K562 (cell line): ENCODE results near the gene THOC5. TPM values are rescaled to one million over a fixed set of nuclear protein-coding genes. Genes with fewer than 3 reads are reported as not detected.

Experiments used
- ATAC-seq: fragments of 200-7000 bp; cut with Tn5 transposase; 3 replicates; pipeline ENCODE4 v1.9.1; 2020; ENCODE audit warnings: moderate library complexity
- BruUV-seq: library from RNA; stranded (reverse); fragments of 400-500 nt; replicated peaks from 2 replicates; lab custom pipeline; 2021; lab: Mats Ljungman, UMichigan
- CTCF ChIA-PET: fragments of 300-600 bp; formaldehyde crosslinking; extraction: SDS; loops from one replicate; lab custom pipeline; 2021; ENCODE audit warnings: low intra/inter-chr PET ratio; lab: Yijun Ruan, JAX
- POLR2A ChIA-PET: fragments of 300-600, 350-650 bp; sonication (Branson Sonifier 250); formaldehyde crosslinking; extraction: SDS; loops from one replicate; lab custom pipeline; 2021; ENCODE audit warnings: antibody characterized with exemption, inconsistent platforms; lab: Yijun Ruan, JAX
- DNase-seq, 4 experiments: peaks; one replicate each; pipeline versions ENCODE4 v3.0.0 to v3.0.0-alpha.2; 2011 to 2018; ENCODE audit warnings: low spot score in 3 of 4, mixed read lengths in 3 of 4; ENCODE audit errors: extremely low read depth in 1 of 4
- FAIRE-seq: peaks from 2 replicates; lab custom pipeline; 2011; peaks lifted over from hg19 to GRCh38; lab: Jason Lieb, UNC
- H2AFZ ChIP-seq: 2 replicates; pipeline ENCODE4 v1.6.0; 2011; ENCODE audit warnings: low read depth, low read length, control low read depth, inconsistent platforms
- H3K27ac ChIP-seq: fragments of 200-600 bp; 3 replicates; pipeline ENCODE4 v1.8.0; 2011; ENCODE audit warnings: low read depth, mild to moderate bottlenecking, control low read depth, inconsistent platforms, low read length, moderate library complexity, mixed read lengths; ENCODE audit errors: extremely low read depth
- H3K27me3 ChIP-seq, 2 experiments: fragments of 300-600 bp in 1 of 2; 2 replicates in 1 of 2; 3 replicates in 1 of 2; pipeline versions ENCODE4 v1.6.0 to v1.8.0; 2011; ENCODE audit warnings: inconsistent platforms in 2 of 2, low read length in 2 of 2, mild to moderate bottlenecking in 1 of 2, mixed read lengths in 1 of 2, moderate library complexity in 1 of 2; ENCODE audit not compliant: control insufficient read depth in 2 of 2, insufficient read depth in 2 of 2
- H3K36me3 ChIP-seq: fragments of 300-600 bp; 3 replicates; pipeline ENCODE4 v1.8.0; 2011; ENCODE audit warnings: mild to moderate bottlenecking, low read length, inconsistent platforms; ENCODE audit not compliant: control insufficient read depth, insufficient read depth
- H3K4me1 ChIP-seq, 2 experiments: fragments of 200-600 bp in 1 of 2; replicated peaks in 1 of 2; 2 replicates in 1 of 2; 3 replicates in 1 of 2; pipeline versions ENCODE4 v1.5.1 to v1.8.0; 2011; ENCODE audit warnings: inconsistent platforms in 2 of 2, low read length in 2 of 2, mild to moderate bottlenecking in 1 of 2, mixed read lengths in 1 of 2, moderate library complexity in 1 of 2; ENCODE audit not compliant: control insufficient read depth in 2 of 2, insufficient read depth in 2 of 2
- H3K4me2 ChIP-seq: 2 replicates; pipeline ENCODE4 v1.6.1; 2011; ENCODE audit warnings: low read length, control low read depth, inconsistent platforms, mixed read lengths; ENCODE audit not compliant: insufficient read depth
- H3K4me3 ChIP-seq: fragments of 200-600 bp; sonication (generic), shearing (Covaris generic); 2 replicates; pipeline ENCODE4 v1.5.1; 2016; ENCODE audit warnings: control low read depth, inconsistent platforms
- H3K79me2 ChIP-seq: fragments of 200-600 bp; 3 replicates; pipeline ENCODE4 v1.8.0; 2011; ENCODE audit warnings: low read length, inconsistent platforms; ENCODE audit not compliant: control insufficient read depth, insufficient read depth
- H3K9ac ChIP-seq, 2 experiments: 2 replicates each; pipeline versions ENCODE4 v1.6.0 to v1.6.1; 2011; ENCODE audit warnings: low read depth in 2 of 2, low read length in 2 of 2, control low read depth in 1 of 2, inconsistent platforms in 1 of 2, mild to moderate bottlenecking in 1 of 2, mixed read lengths in 1 of 2; ENCODE audit not compliant: insufficient read depth in 1 of 2
- H3K9me1 ChIP-seq: one replicate; pipeline ENCODE4 v1.6.0; 2011; ENCODE audit warnings: inconsistent platforms, mild to moderate bottlenecking, low read length, moderate library complexity; ENCODE audit not compliant: control insufficient read depth, insufficient read depth
- H3K9me3 ChIP-seq: replicated peaks from 2 replicates; pipeline ENCODE4 v1.5.1; 2011; ENCODE audit warnings: low read depth, low read length, inconsistent platforms; ENCODE audit not compliant: control insufficient read depth, insufficient read depth
- H4K20me1 ChIP-seq: replicated peaks from 2 replicates; pipeline ENCODE4 v1.6.1; 2011; ENCODE audit warnings: low read length, inconsistent platforms, mixed read lengths; ENCODE audit not compliant: control insufficient read depth, insufficient read depth
- ASH1L ChIP-seq: fragments of 450-650 bp; IDR thresholded peaks from 2 replicates; pipeline ENCODE4 v1.6.1; 2018; ENCODE audit warnings: borderline replicate concordance, mild to moderate bottlenecking, low read depth; ENCODE audit not compliant: partially characterized antibody
- CCAR2 ChIP-seq: fragments of 200-400 bp; formaldehyde crosslinking; IDR thresholded peaks from 2 replicates; pipeline ENCODE4 v1.6.1; 2017; ENCODE audit warnings: mild to moderate bottlenecking, low read depth, low read length
- CXXC5 ChIP-seq: fragments of 250-450 bp; sonication (Bioruptor Pico); IDR thresholded peaks from 2 replicates; pipeline ENCODE4 v1.8.0; 2022; ENCODE audit warnings: inconsistent platforms, mild to moderate bottlenecking, moderate library complexity
- EHMT2 ChIP-seq: fragments of 450-650 bp; IDR thresholded peaks from 2 replicates; pipeline ENCODE4 v1.6.1; 2018; ENCODE audit warnings: antibody characterized with exemption
- ETS1 ChIP-seq: conservative IDR thresholded peaks from 2 replicates; pipeline ENCODE4 v1.6.1; 2011; ENCODE audit warnings: low read depth, mild to moderate bottlenecking, low read length; ENCODE audit not compliant: control insufficient read depth
- ETV6 ChIP-seq, 3 experiments: fragments of 150-350 bp in 1 of 3; sonication (generic) in 1 of 3; formaldehyde crosslinking in 1 of 3; IDR thresholded peaks; 2 replicates each; pipeline versions ENCODE4 v1.6.1 to v1.8.0; 2014 to 2022; ENCODE audit warnings: borderline replicate concordance in 2 of 3, low read depth in 2 of 3, antibody characterized with exemption in 1 of 3, low read length in 1 of 3, mild to moderate bottlenecking in 1 of 3, missing genetic modification reagents in 1 of 3
- RBBP5 ChIP-seq: fragments of 200-600 bp; sonication (generic); IDR thresholded peaks from 2 replicates; pipeline ENCODE4 v1.6.1; 2012; ENCODE audit warnings: borderline replicate concordance, mild to moderate bottlenecking, low read length, control low read depth, inconsistent platforms; ENCODE audit not compliant: insufficient read depth, poor library complexity, severe bottlenecking
- RNF2 ChIP-seq: sonication (generic); IDR thresholded peaks from 2 replicates; pipeline ENCODE4 v1.6.1; 2016
- SIRT6 ChIP-seq: IDR thresholded peaks from one replicate; pipeline ENCODE4 v1.6.1; 2012; ENCODE audit warnings: low read depth, mild to moderate bottlenecking, control low read depth, inconsistent platforms, low read length, moderate library complexity
- SIX5 ChIP-seq, 2 experiments: IDR thresholded peaks; 2 replicates each; pipeline ENCODE4 v1.6.1; 2011; ENCODE audit warnings: low read length in 2 of 2, borderline replicate concordance in 1 of 2, low read depth in 1 of 2, mild to moderate bottlenecking in 1 of 2, moderate library complexity in 1 of 2; ENCODE audit not compliant: insufficient read depth in 1 of 2
- TFAP4 ChIP-seq: sonication (generic); formaldehyde crosslinking; IDR thresholded peaks from 2 replicates; pipeline ENCODE4 v1.8.0; 2022; ENCODE audit warnings: missing genetic modification reagents, mild to moderate bottlenecking, moderate library complexity, borderline replicate concordance
- ZNF224 ChIP-seq: sonication (generic); formaldehyde crosslinking; IDR thresholded peaks from 2 replicates; pipeline ENCODE4 v1.8.0; 2022; ENCODE audit warnings: mild to moderate bottlenecking, missing genetic modification reagents
- ZNF239 ChIP-seq: fragments of 250-450 bp; sonication (Bioruptor Pico); IDR thresholded peaks from 2 replicates; pipeline ENCODE4 v1.4.0; 2020; ENCODE audit warnings: mild to moderate bottlenecking
- ZNF280A ChIP-seq: fragments of 450-650 bp; IDR thresholded peaks from 2 replicates; pipeline ENCODE4 v1.6.1; 2018; ENCODE audit warnings: mild to moderate bottlenecking, low read depth; ENCODE audit not compliant: partially characterized antibody
- WGBS: fragments of 100-300 bp; shearing (Covaris generic); methylation state at CpG from one replicate; pipeline ENCODE4 v1.1.6; 2016; ENCODE audit warnings: low coverage, mixed read lengths; ENCODE audit not compliant: insufficient coverage; ENCODE audit errors: missing lambda C conversion rate; 5-methylcytosine and 5-hydroxymethylcytosine counted together
- in situ Hi-C: fragments of 300-500 bp; cut with MboI; formaldehyde crosslinking; loops from 4 replicates; pipeline ENCODE4 v1.15.0; 2018; ENCODE audit warnings: inconsistent platforms, mixed read lengths
- intact Hi-C: fragments of 100-400 bp; cut with micrococcal nuclease; formaldehyde crosslinking; loops from 2 replicates; pipeline ENCODE4 v1.14.2; 2022
- polyA plus RNA-seq, 8 experiments: library from polyadenylated mRNA; depleted of rRNA in 4 of 8; stranded (reverse) in 5 of 8; unstranded in 3 of 8; fragments of >200 nt; fragmentation: Nextera tagmentation in 2 of 8; fragmentation: Illumina TruSeq in 1 of 8; extraction: Ambion mirVana in 2 of 8; extraction: Trizol in 1 of 8; gene quantifications; 2 replicates each; pipeline versions ENCODE4 v1.2.1 to v1.2.3, GENCODE V29; 2011 to 2014; ENCODE audit warnings: inconsistent platforms in 1 of 8, missing spikeins in 1 of 8
- total RNA-seq, 7 experiments: library from RNA; depleted of rRNA in 6 of 7; stranded (reverse); fragments of >200 nt in 6 of 7; fragmentation: Illumina TruSeq in 2 of 7; extraction: Trizol in 2 of 7; gene quantifications; 2 replicates each; pipeline versions ENCODE4 v1.2.1 to v1.2.3, GENCODE V29; 2011 to 2021; ENCODE audit warnings: low replicate concordance in 1 of 7

THOC5 gene
- total and polyA plus RNA-seq, 9 of the 15 experiments (the other 6 are each of a cell fraction or from before 2014, with no cell fraction given), result 45.3 to 96.5 (median 51.4) TPM

GRCh38 chr22:29457730-29458129 lies 95.8 kb downstream of the THOC5 start:
- Histone ChIP-seq H3K4me1 (peaks cover 0 to 4% of the 10 kb centered on the region in 2 experiments; a peak in 1 of 5 replicates), H2AFZ (peak overlapping the region; percentile 26; the same call in 1 of the 2 replicates), H4K20me1 (no peaks in the 10 kb centered on the region), H3K36me3 (no peaks in the 10 kb centered on the region), H3K27me3 (no peaks in the 10 kb centered on the region), H3K9me1 (no peaks in the 10 kb centered on the region), H3K9ac (no peak overlapping the region), H3K4me2 (no peak overlapping the region), H3K27ac (no peak overlapping the region), H3K79me2 (no peaks in the 10 kb centered on the region), H3K9me3 (no peaks in the 10 kb centered on the region), H3K4me3 (no peak overlapping the region)
- intact Hi-C loops (no loop called here), in situ Hi-C loops (no loop called here)
- ChIA-PET POLR2A (interaction anchor here (1.0 to 1.7 kb wide), 2 partner anchors 12 to 18 kb away, joined by 3 to 5 read pairs; no protein-coding TSS in a partner anchor), CTCF (interaction anchor here (0.6 kb wide), 2 partner anchors 25 to 417 kb away, joined by 4 read pairs; no protein-coding TSS in a partner anchor)
- ATAC-seq, result peak; percentile 99
- BruUV-seq, result no TSS peak
- WGBS, result 0% methylated on average over 1 of the region's 4 CpGs
- FAIRE-seq, result peak; percentile 92
- DNase-seq, result peak; percentile 65 to 80 (median 70)
- TF ChIP-seq ETV6 (IDR thresholded peaks at IDR 0.05; ENCODE audit: borderline replicate concordance in 1 of 2, low read depth in 2 of 2, low read length in 1 of 2) (no peak), ETV6 (CRISPR knock-in tag; IDR thresholded peaks at IDR 0.05; ENCODE audit: borderline replicate concordance) (no peak), RNF2 (no peak), CCAR2 (no peak), ZNF239 (CRISPR knock-in tag) (no peak), CXXC5 (CRISPR knock-in tag) (peak; percentile 61), ETS1 (0 out of 2 replicates have a peak, but pooled peaks have one; percentile 38), RBBP5 (no peak), EHMT2 (no peak), ZNF224 (CRISPR knock-in tag) (no peak), ASH1L (no peak), SIRT6 (no peak), TFAP4 (CRISPR knock-in tag) (no peak), ZNF280A (no peak), SIX5 (IDR thresholded peaks at IDR 0.05; ENCODE audit: borderline replicate concordance in 1 of 2, insufficient read depth in 1 of 2, low read depth in 1 of 2, low read length in 2 of 2) (peak; percentile 68 to 70)
